Trophoblast cell (in vitro differentiated cells and primary cell): ENCODE data around the gene AKIRIN2.
A peak's percentile ranks its signal among the peaks of the same experiment; 100 is the strongest.

ENCODE experiments used
- DNase-seq, 2 donors: peaks; one replicate each; pipeline ENCODE4 v3.0.0-alpha.2; 2016
- H2AFZ ChIP-seq: 2 replicates; pipeline ENCODE4 v1.6.1; 2013; ENCODE audit warnings: low read length, moderate library complexity, mild to moderate bottlenecking; ENCODE audit not compliant: insufficient read depth, poor library complexity
- H2AK5ac ChIP-seq: 2 replicates; pipeline ENCODE4 v1.6.1; 2013; ENCODE audit warnings: mild to moderate bottlenecking, low read length
- H2BK120ac ChIP-seq: 2 replicates; pipeline ENCODE4 v1.6.1; 2013; ENCODE audit warnings: low read length, mild to moderate bottlenecking, moderate library complexity; ENCODE audit not compliant: insufficient read depth, poor library complexity
- H2BK12ac ChIP-seq: 2 replicates; pipeline ENCODE4 v1.6.1; 2013; ENCODE audit warnings: mild to moderate bottlenecking, low read length, moderate library complexity
- H2BK5ac ChIP-seq: 2 replicates; pipeline ENCODE4 v1.6.1; 2013; ENCODE audit warnings: low read length, low read depth, moderate library complexity, mild to moderate bottlenecking; ENCODE audit not compliant: poor library complexity
- H3K14ac ChIP-seq: 2 replicates; pipeline ENCODE4 v1.6.1; 2013; ENCODE audit warnings: mild to moderate bottlenecking, low read length
- H3K18ac ChIP-seq: 2 replicates; pipeline ENCODE4 v1.6.1; 2013; ENCODE audit warnings: mild to moderate bottlenecking, low read length
- H3K23ac ChIP-seq: 2 replicates; pipeline ENCODE4 v1.6.1; 2013; ENCODE audit warnings: low read length
- H3K27ac ChIP-seq: 2 replicates; pipeline ENCODE4 v1.5.1; 2013; ENCODE audit warnings: low read depth, mild to moderate bottlenecking, inconsistent platforms, low read length, moderate library complexity
- H3K27me3 ChIP-seq: 2 replicates; pipeline ENCODE4 v1.6.1; 2013; ENCODE audit warnings: inconsistent platforms, mild to moderate bottlenecking, low read length, moderate library complexity; ENCODE audit not compliant: insufficient read depth
- H3K36me3 ChIP-seq, 2 experiments: 1 replicate in 1 of 2; 2 replicates in 1 of 2; pipeline ENCODE4 v1.6.1; 2013; ENCODE audit warnings: low read length in 2 of 2, mild to moderate bottlenecking in 2 of 2, moderate library complexity in 1 of 2; ENCODE audit not compliant: insufficient read depth in 2 of 2, control insufficient read depth in 1 of 2
- H3K4ac ChIP-seq: 2 replicates; pipeline ENCODE4 v1.6.1; 2013; ENCODE audit warnings: low read depth, mild to moderate bottlenecking, low read length, moderate library complexity
- H3K4me1 ChIP-seq, 2 experiments: 1 replicate in 1 of 2; 2 replicates in 1 of 2; pipeline ENCODE4 v1.6.1; 2013; ENCODE audit warnings: low read length in 2 of 2, mild to moderate bottlenecking in 2 of 2, moderate library complexity in 1 of 2; ENCODE audit not compliant: insufficient read depth in 2 of 2, control insufficient read depth in 1 of 2
- H3K4me2 ChIP-seq: 2 replicates; pipeline ENCODE4 v1.6.1; 2013; ENCODE audit warnings: inconsistent platforms, mild to moderate bottlenecking, low read length, moderate library complexity
- H3K4me3 ChIP-seq: 2 replicates; pipeline ENCODE4 v1.5.1; 2013; ENCODE audit warnings: mild to moderate bottlenecking, low read depth, low read length, inconsistent platforms
- H3K79me1 ChIP-seq: one replicate; pipeline ENCODE4 v1.6.1; 2013; ENCODE audit warnings: low read length
- H3K79me2 ChIP-seq: 2 replicates; pipeline ENCODE4 v1.6.1; 2013; ENCODE audit warnings: low read length, mild to moderate bottlenecking; ENCODE audit not compliant: control insufficient read depth, insufficient read depth, poor library complexity
- H3K9ac ChIP-seq: 2 replicates; pipeline ENCODE4 v1.6.1; 2013; ENCODE audit warnings: mild to moderate bottlenecking, low read length
- H3K9me3 ChIP-seq: 2 replicates; pipeline ENCODE4 v1.6.1; 2013; ENCODE audit warnings: low read depth, mild to moderate bottlenecking, control low read depth, inconsistent platforms, low read length; ENCODE audit not compliant: insufficient read depth
- H4K12ac ChIP-seq: 2 replicates; pipeline ENCODE4 v1.6.1; 2013; ENCODE audit warnings: low read depth, mild to moderate bottlenecking, low read length, moderate library complexity
- H4K8ac ChIP-seq: 2 replicates; pipeline ENCODE4 v1.6.1; 2013; ENCODE audit warnings: low read depth, mild to moderate bottlenecking, low read length, moderate library complexity
- H4K91ac ChIP-seq: one replicate; pipeline ENCODE4 v1.6.1; 2013; ENCODE audit warnings: low read depth, mild to moderate bottlenecking, low read length, moderate library complexity
- WGBS: extraction: QIAGEN DNeasy Blood & Tissue Kit; methylation state at CpG from one replicate; pipeline ENCODE4 v1.1.7; 2013; ENCODE audit warnings: missing lambda C conversion rate; ENCODE audit not compliant: insufficient read length, insufficient coverage; ENCODE audit errors: extremely low coverage; 5-methylcytosine and 5-hydroxymethylcytosine counted together

The AKIRIN2 gene

GRCh38 chr6:87728706-87729105, 26.7 kb upstream of the AKIRIN2 start:
- H3K4me2 ChIP-seq: no peak overlapping the region
- H3K36me3 ChIP-seq: no peaks in the 10 kb centered on the region
- no peak overlapping the region for H2BK5ac ChIP-seq
- no peak overlapping the region for H4K8ac ChIP-seq
- no peak overlapping the region for H2BK12ac ChIP-seq
- H3K4me3 ChIP-seq: no peak overlapping the region
- no peak for DNase-seq
- H2AFZ ChIP-seq: no peak overlapping the region
- no CpG with 5 or more reads among the region's 3 CpGs for WGBS
- H3K27me3 ChIP-seq: no peaks in the 10 kb centered on the region
- H3K4me1 ChIP-seq: peaks cover 0 to 5% of the 10 kb centered on the region in 2 experiments
- no peaks in the 10 kb centered on the region for H3K9me3 ChIP-seq
- no peak overlapping the region for H4K91ac ChIP-seq
- no peaks in the 10 kb centered on the region for H3K79me2 ChIP-seq
- H3K9ac ChIP-seq: no peak overlapping the region
- H2BK120ac ChIP-seq: no peak overlapping the region
- no peak overlapping the region for H3K14ac ChIP-seq
- H3K4ac ChIP-seq: no peak overlapping the region
- no peak overlapping the region for H3K18ac ChIP-seq
- no peak overlapping the region for H4K12ac ChIP-seq
- H2AK5ac ChIP-seq: no peak overlapping the region
- H3K23ac ChIP-seq: no peak overlapping the region
- H3K79me1 ChIP-seq: no peaks in the 10 kb centered on the region
- H3K27ac ChIP-seq: no peak overlapping the region

GRCh38 chr6:87724983-87725811, 23.2 kb upstream of the AKIRIN2 start:
- H3K36me3 ChIP-seq: no peaks in the 10 kb centered on the region
- no peak for DNase-seq
- H4K8ac ChIP-seq: no peak overlapping the region
- no peak overlapping the region for H2BK12ac ChIP-seq
- no peak overlapping the region for H4K12ac ChIP-seq
- H2AFZ ChIP-seq: no peak overlapping the region
- no peak overlapping the region for H3K23ac ChIP-seq
- no peak overlapping the region for H4K91ac ChIP-seq
- WGBS: no CpG with 5 or more reads among the region's 4 CpGs
- no peaks in the 10 kb centered on the region for H3K9me3 ChIP-seq
- no peak overlapping the region for H3K4ac ChIP-seq
- H3K79me1 ChIP-seq: peaks cover 5% of the 10 kb centered on the region
- H3K14ac ChIP-seq: no peak overlapping the region
- H3K4me3 ChIP-seq: no peak overlapping the region
- no peaks in the 10 kb centered on the region for H3K27me3 ChIP-seq
- H3K18ac ChIP-seq: no peak overlapping the region
- H3K79me2 ChIP-seq: no peaks in the 10 kb centered on the region
- no peak overlapping the region for H2BK120ac ChIP-seq
- H2AK5ac ChIP-seq: no peak overlapping the region
- H3K27ac ChIP-seq: no peak overlapping the region
- no peak overlapping the region for H3K4me2 ChIP-seq
- H3K9ac ChIP-seq: no peak overlapping the region
- no peak overlapping the region for H2BK5ac ChIP-seq
- H3K4me1 ChIP-seq: peaks cover 5 to 6% of the 10 kb centered on the region in 2 experiments

- H2AFZ ChIP-seq: peak overlapping the region; percentile 33
- no peak overlapping the region for H3K23ac ChIP-seq
- H2BK120ac ChIP-seq: peak overlapping the region; percentile 46
- no peaks in the 10 kb centered on the region for H3K27me3 ChIP-seq
- no peak overlapping the region for H4K12ac ChIP-seq
- no CpG with 5 or more reads among the region's 8 CpGs for WGBS
- no peaks in the 10 kb centered on the region for H3K9me3 ChIP-seq
- DNase-seq: peak; percentile 7 to 46
- H2BK12ac ChIP-seq: peak overlapping the region; percentile 21
- no peak overlapping the region for H3K9ac ChIP-seq
- no peak overlapping the region for H3K14ac ChIP-seq
- H4K91ac ChIP-seq: peak overlapping the region; percentile 10
- H3K4ac ChIP-seq: no peak overlapping the region
- H3K4me1 ChIP-seq: peaks cover 6 to 11% of the 10 kb centered on the region in 2 experiments
- H3K4me2 ChIP-seq: no peak overlapping the region
- no peak overlapping the region for H2BK5ac ChIP-seq
- peaks cover 5% of the 10 kb centered on the region for H3K79me1 ChIP-seq
- no peak overlapping the region for H3K18ac ChIP-seq
- no peak overlapping the region for H3K4me3 ChIP-seq
- H2AK5ac ChIP-seq: no peak overlapping the region
- H3K36me3 ChIP-seq: no peaks in the 10 kb centered on the region
- H4K8ac ChIP-seq: peak overlapping the region; percentile 59
- no peak overlapping the region for H3K27ac ChIP-seq
- H3K79me2 ChIP-seq: no peaks in the 10 kb centered on the region
Observed at GRCh38 chr6:87723170-87724078, 21.4 kb upstream of the AKIRIN2 start.

- H3K4me3 ChIP-seq: no peak overlapping the region
- WGBS: no CpG with 5 or more reads among the region's 4 CpGs
- no peak overlapping the region for H3K14ac ChIP-seq
- no peak overlapping the region for H3K23ac ChIP-seq
- no peak overlapping the region for H2AFZ ChIP-seq
- H2BK120ac ChIP-seq: no peak overlapping the region
- H3K27ac ChIP-seq: no peak overlapping the region
- H3K4me1 ChIP-seq: peaks cover 6 to 11% of the 10 kb centered on the region in 2 experiments
- peak overlapping the region; percentile 21 for H2BK12ac ChIP-seq
- H3K9ac ChIP-seq: no peak overlapping the region
- no peak overlapping the region for H3K18ac ChIP-seq
- H3K79me2 ChIP-seq: no peaks in the 10 kb centered on the region
- H4K8ac ChIP-seq: no peak overlapping the region
- H2AK5ac ChIP-seq: no peak overlapping the region
- H3K36me3 ChIP-seq: no peaks in the 10 kb centered on the region
- H4K91ac ChIP-seq: peak overlapping the region; percentile 10
- H3K79me1 ChIP-seq: peaks cover 5% of the 10 kb centered on the region
- H3K4ac ChIP-seq: no peak overlapping the region
- no peak for DNase-seq
- no peaks in the 10 kb centered on the region for H3K27me3 ChIP-seq
- H3K9me3 ChIP-seq: no peaks in the 10 kb centered on the region
- no peak overlapping the region for H2BK5ac ChIP-seq
- H3K4me2 ChIP-seq: no peak overlapping the region
- H4K12ac ChIP-seq: no peak overlapping the region
Observed at GRCh38 chr6:87722540-87723169, 20.6 kb upstream of the AKIRIN2 start.
